Measurements from ENCODE around the gene AQP1. TPM values are rescaled to one million over a fixed set of nuclear protein-coding genes. Genes with fewer than 3 reads are reported as not detected.

AQP1 gene
- total RNA-seq, 4 donors from 2014 or later = 439 to 589 (median 503) TPM

GRCh38 chr7:30865821-30866220 is 45.8 kb upstream of the AQP1 start:
- 100% methylated on average over 1 of the region's 4 CpGs; no CpG with 5 or more reads in 1 of the 2 donors for WGBS, 2 donors (ENCODE audit: low coverage in 1 of 2)
- Histone ChIP-seq H3K9me3 (no peaks in the 10 kb centered on the region), H3K27ac (no peak overlapping the region), H3K4me3 (no peak overlapping the region), H3K36me3 (peaks cover 0 to 33% of the 10 kb centered on the region in 2 donors), H3K27me3 (no peaks in the 10 kb centered on the region), H3K4me1 (peaks cover 0 to 89% (median 16%) of the 10 kb centered on the region in 3 donors)
- ATAC-seq = no peak
- TF ChIP-seq CTCF (IDR thresholded peaks at IDR 0.05) = no peak
- no peak for TF ChIP-seq EP300 (IDR thresholded peaks at IDR 0.05)
- no peak for TF ChIP-seq POLR2AphosphoS5 (IDR thresholded peaks at IDR 0.05)
- TF ChIP-seq POLR2A (IDR thresholded peaks at IDR 0.05) = no peak

GRCh38 chr7:30866939-30867338 is 44.7 kb upstream of the AQP1 start:
- H3K4me1 ChIP-seq = peaks cover 0 to 85% (median 16%) of the 10 kb centered on the region in 3 donors

GRCh38 chr7:30867483-30867882 is 44.2 kb upstream of the AQP1 start:
- TF ChIP-seq EP300 (IDR thresholded peaks at IDR 0.05) = no peak
- TF ChIP-seq POLR2AphosphoS5 (IDR thresholded peaks at IDR 0.05) = no peak
- TF ChIP-seq CTCF (IDR thresholded peaks at IDR 0.05) = no peak
- TF ChIP-seq POLR2A (IDR thresholded peaks at IDR 0.05) = no peak
- 78% methylated on average over 1 of the region's 1 CpG; no CpG with 5 or more reads in 1 of the 2 donors for WGBS, 2 donors (ENCODE audit: low coverage in 1 of 2)
- H3K36me3 ChIP-seq = peaks cover 0 to 31% of the 10 kb centered on the region in 2 donors
- no peaks in the 10 kb centered on the region for H3K9me3 ChIP-seq
- H3K4me1 ChIP-seq = peaks cover 0 to 80% (median 16%) of the 10 kb centered on the region in 3 donors
- no peak for ATAC-seq
- H3K27me3 ChIP-seq = no peaks in the 10 kb centered on the region
- H3K4me3 ChIP-seq = no peak overlapping the region
- no peak overlapping the region for H3K27ac ChIP-seq

More at GRCh38 chr7:30866939-30867338, 44.7 kb upstream of the AQP1 start:
- Histone ChIP-seq H3K4me3 (no peak overlapping the region), H3K27me3 (no peaks in the 10 kb centered on the region), H3K27ac (no peak overlapping the region), H3K9me3 (no peaks in the 10 kb centered on the region), H3K36me3 (peaks cover 0 to 31% of the 10 kb centered on the region in 2 donors)
- 68 to 94% methylated on average over 4 to 7 of the region's 7 CpGs for WGBS, 2 donors (ENCODE audit: low coverage in 1 of 2)
- no peak for TF ChIP-seq POLR2AphosphoS5 (IDR thresholded peaks at IDR 0.05)
- no peak for TF ChIP-seq EP300 (IDR thresholded peaks at IDR 0.05)
- TF ChIP-seq POLR2A (IDR thresholded peaks at IDR 0.05) = no peak
- no peak for TF ChIP-seq CTCF (IDR thresholded peaks at IDR 0.05)
- ATAC-seq = no peak

GRCh38 chr7:30869794-30870611 is 41.6 kb upstream of the AQP1 start:
- peak; percentile 27 for ATAC-seq
- 57 to 61% methylated on average over 8 of the region's 13 CpGs for WGBS, 2 donors (ENCODE audit: low coverage in 1 of 2)
- Histone ChIP-seq H3K9me3 (no peaks in the 10 kb centered on the region), H3K27ac (peak overlapping the region in 2 of 4 donors; percentile 21 to 62), H3K4me1 (peaks cover 0 to 54% (median 0%) of the 10 kb centered on the region in 3 donors), H3K27me3 (no peaks in the 10 kb centered on the region), H3K36me3 (peaks cover 0 to 55% of the 10 kb centered on the region in 2 donors), H3K4me3 (no peak overlapping the region)
- TF ChIP-seq CTCF (IDR thresholded peaks at IDR 0.05) (no peak), POLR2A (IDR thresholded peaks at IDR 0.05) (no peak), EP300 (IDR thresholded peaks at IDR 0.05) (no peak), POLR2AphosphoS5 (IDR thresholded peaks at IDR 0.05) (no peak)

All from gastroesophageal sphincter (tissue), 4 donors.